Measurements from ENCODE around the gene PIEZO2. TPM values are rescaled to one million over a fixed set of nuclear protein-coding genes. Genes with fewer than 3 reads are reported as not detected.

PIEZO2 gene
- total RNA-seq, 1 experiment from 2014 or later: 10.7 TPM

- TF ChIP-seq IRF1 (CRISPR knock-in tag; IDR thresholded peaks at IDR 0.05): no peak
- no peak for TF ChIP-seq ZNF416 (CRISPR knock-in tag; IDR thresholded peaks at IDR 0.05)
- no peak for TF ChIP-seq IRF2 (CRISPR knock-in tag; IDR thresholded peaks at IDR 0.05; ENCODE audit: borderline replicate concordance, low read depth)
- no peak for TF ChIP-seq NR2C2 (CRISPR knock-in tag; IDR thresholded peaks at IDR 0.05)
- Mint-ChIP-seq H3K4me1 (peaks cover 18% of the 10 kb centered on the region), H3K4me3 (no peak overlapping the region), H3K27me3 (ENCODE audit: low read depth) (no peaks in the 10 kb centered on the region), H3K9me3 (peaks cover 16% of the 10 kb centered on the region), H3K36me3 (peaks cover 8% of the 10 kb centered on the region), H3K27ac (no peak overlapping the region)
- no peak for ATAC-seq
- ChIA-PET POLR2A (no interaction called here), CTCF (interaction anchor here (0.8 kb wide), 1 partner anchor 8 kb away, joined by 5 read pairs; no protein-coding TSS in a partner anchor)
- DNase-seq (ENCODE audit: low spot score): no peak
Measured at GRCh38 chr18:10843565-10843964, 305.8 kb downstream of the PIEZO2 start.

GRCh38 chr18:10842861-10843260 is 306.5 kb downstream of the PIEZO2 start:
- Mint-ChIP-seq H3K27ac (no peak overlapping the region), H3K9me3 (peaks cover 16% of the 10 kb centered on the region), H3K36me3 (peaks cover 8% of the 10 kb centered on the region), H3K4me1 (peaks cover 11% of the 10 kb centered on the region), H3K4me3 (no peak overlapping the region), H3K27me3 (ENCODE audit: low read depth) (no peaks in the 10 kb centered on the region)
- ChIA-PET CTCF (interaction anchor here (0.8 kb wide), 1 partner anchor 9 kb away, joined by 5 read pairs; no protein-coding TSS in a partner anchor), POLR2A (no interaction called here)
- no peak for ATAC-seq
- no peak for DNase-seq (ENCODE audit: low spot score)
- no peak for TF ChIP-seq MAX (CRISPR knock-in tag; IDR thresholded peaks at IDR 0.05)
- TF ChIP-seq ELF4 (CRISPR knock-in tag; IDR thresholded peaks at IDR 0.05; ENCODE audit: low read depth): no peak
- no peak for TF ChIP-seq ATF3 (CRISPR knock-in tag; conservative IDR thresholded peaks at IDR 0.05)
- TF ChIP-seq ARID4B (CRISPR knock-in tag; IDR thresholded peaks at IDR 0.05; ENCODE audit: borderline replicate concordance): no peak
- no peak for TF ChIP-seq ERG (CRISPR knock-in tag; IDR thresholded peaks at IDR 0.05)
- TF ChIP-seq KAT7 (CRISPR knock-in tag; IDR thresholded peaks at IDR 0.05; ENCODE audit: borderline replicate concordance): no peak
- TF ChIP-seq RELA (CRISPR knock-in tag; IDR thresholded peaks at IDR 0.05; ENCODE audit: borderline replicate concordance): no peak
- TF ChIP-seq FOXK1 (CRISPR knock-in tag; IDR thresholded peaks at IDR 0.05): no peak
- TF ChIP-seq E2F4 (CRISPR knock-in tag; IDR thresholded peaks at IDR 0.05; ENCODE audit: borderline replicate concordance, low read depth): no peak
- no peak for TF ChIP-seq CTCF (IDR thresholded peaks at IDR 0.05)
- TF ChIP-seq AFF4 (CRISPR knock-in tag; IDR thresholded peaks at IDR 0.05; ENCODE audit: borderline replicate concordance): no peak
- TF ChIP-seq OVOL2 (CRISPR knock-in tag; IDR thresholded peaks at IDR 0.05; ENCODE audit: borderline replicate concordance): no peak
- no peak for TF ChIP-seq ATF6 (CRISPR knock-in tag; IDR thresholded peaks at IDR 0.05)
